Astrocyte of the hippocampus (primary cell): ENCODE measurements around the gene FRMD4B.

Source experiments
- DNase-seq: peaks from one replicate; pipeline ENCODE4 v3.0.0; 2011; ENCODE audit warnings: low read depth, low spot score

FRMD4B gene

DNA sequence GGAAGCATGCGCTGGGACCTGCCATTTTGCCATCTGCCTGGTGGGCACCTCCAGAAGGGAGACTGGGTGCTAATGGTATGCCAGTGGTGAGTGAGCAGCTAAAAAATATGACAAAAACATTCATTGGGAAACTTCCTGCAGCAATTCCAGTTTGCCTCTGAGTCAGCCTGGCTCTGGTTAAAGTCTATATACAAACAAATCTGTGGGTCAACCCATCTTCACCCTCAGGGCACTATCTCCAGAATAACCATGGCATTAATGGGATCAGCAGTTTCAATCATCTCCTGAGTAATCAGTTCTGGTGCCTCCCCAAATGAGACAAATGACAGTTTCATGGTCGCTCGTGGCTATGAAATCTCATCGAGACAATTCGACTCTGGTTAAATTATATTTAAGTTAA, 21.5 kb downstream of the FRMD4B start:
- DNase-seq, result no peak

DNA sequence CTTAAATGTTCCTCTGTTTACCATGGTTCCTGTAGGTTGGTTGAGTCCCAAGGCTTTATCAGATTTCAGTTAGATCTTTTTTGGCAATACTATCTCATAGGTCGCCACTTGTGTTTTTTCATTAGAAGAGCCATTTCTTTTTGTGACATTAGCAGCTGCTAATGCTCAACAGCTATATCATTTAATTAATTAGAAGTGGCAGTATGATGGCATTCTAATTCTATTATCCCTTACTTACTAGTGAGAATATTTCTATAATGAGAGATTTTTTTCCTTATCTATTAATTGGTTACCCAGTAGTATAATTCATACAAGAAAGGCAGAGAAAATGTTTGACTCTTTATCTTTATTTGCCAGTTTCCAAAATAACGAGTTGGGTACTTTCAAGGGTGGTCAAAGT, 25.2 kb downstream of the FRMD4B start:
- no peak for DNase-seq

DNA sequence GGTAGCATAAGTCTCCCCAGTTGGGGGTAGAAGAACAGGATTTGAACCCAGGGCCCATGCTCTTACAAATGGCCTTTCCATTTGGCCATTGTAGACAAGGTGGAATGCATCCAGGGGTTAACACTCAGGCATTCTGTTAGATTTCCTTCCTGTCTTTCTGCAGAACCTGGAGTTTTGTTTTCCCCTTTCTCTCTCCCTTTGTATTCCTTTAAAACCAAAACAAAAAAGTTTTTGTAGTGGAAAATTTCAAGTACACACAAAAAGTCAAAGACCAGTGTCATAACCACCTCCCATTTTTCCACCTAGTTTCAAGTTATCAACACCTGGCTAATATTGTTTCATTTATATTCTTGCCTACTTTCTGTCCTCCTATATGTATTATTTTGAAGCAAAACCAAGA, 26.0 kb downstream of the FRMD4B start:
- no peak for DNase-seq

DNA sequence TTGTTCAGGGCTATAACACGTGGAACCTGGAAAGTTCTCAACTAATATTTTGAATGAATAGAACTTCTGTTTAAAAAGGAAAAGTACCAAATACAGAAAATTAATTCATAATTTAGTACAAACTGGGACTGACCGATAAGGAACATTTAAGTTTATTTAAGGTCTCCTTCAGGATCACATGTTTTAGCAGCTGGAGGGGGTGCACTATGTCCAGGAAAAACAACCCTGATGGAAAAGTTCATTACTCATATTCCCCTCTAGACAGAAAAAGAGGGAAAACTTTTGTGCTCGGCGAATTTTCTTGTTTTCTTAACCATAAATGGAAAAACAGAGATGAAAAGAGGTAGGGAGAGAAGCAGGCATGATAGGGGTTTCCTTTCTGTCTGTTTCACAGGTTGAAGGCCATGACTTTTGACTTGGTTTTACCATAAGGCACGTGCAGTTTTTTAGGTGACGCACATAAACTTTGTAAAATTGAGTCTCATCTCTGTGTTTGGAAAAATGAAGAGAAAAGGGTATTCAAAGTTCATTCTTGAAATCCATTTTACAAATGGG, 26.5 kb downstream of the FRMD4B start:
- no peak for DNase-seq

DNA sequence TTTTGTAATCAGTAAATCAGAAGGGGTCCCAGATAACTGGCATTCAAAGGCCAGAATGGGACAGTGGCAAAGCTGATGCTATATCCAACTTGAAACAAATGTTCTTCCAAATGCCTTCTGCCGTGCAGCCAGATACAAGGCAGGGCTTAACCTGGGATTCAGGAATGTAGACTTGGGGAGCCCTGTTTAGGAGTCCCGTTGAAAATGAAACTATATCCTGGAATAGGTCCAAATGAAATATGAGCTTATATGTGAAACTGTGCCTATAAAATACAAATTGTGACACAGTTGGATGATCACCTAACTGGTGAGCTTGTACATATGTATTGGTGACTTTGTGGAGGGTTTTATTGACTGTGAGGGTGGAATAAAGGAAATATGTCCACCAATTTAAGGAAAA, 28.7 kb downstream of the FRMD4B start:
- no peak for DNase-seq

DNA sequence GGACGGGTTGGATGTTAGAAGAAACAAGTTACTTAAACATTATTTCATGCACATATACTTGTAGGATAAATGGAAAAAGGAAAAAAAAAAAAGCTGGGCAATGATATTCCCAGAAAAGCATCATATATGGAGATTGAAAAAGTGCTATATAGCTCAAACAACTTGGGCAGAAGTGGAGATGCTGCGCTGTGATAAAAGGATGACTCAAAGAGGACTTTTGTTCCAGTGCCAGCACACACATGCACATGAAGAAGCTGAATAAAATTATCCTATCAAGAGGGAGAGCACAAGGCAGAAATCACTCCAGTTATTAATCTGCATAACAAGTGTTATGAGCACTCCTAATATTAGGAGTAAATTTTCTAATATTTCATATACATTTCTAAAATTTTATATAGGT, 30.9 kb downstream of the FRMD4B start:
- DNase-seq, result no peak

DNA sequence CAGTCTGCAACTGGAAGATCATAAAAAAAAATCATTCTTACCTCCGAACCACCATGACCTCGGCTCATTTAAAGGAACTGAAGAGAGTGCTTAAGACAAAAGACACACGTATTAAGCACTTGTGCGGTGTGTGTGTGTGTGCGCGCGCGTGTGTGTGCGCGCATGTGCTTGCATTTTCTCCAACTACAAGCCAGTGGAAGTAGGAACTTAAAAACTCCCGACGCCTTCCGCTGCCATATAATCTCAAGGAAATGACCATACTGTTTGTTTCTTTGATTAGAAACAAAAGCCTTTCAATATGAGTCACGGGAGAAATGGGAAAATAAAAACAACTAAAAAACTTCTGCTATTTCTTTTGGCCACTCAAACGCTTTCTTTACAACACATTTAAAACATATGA, 32.4 kb downstream of the FRMD4B start:
- no peak for DNase-seq

DNA sequence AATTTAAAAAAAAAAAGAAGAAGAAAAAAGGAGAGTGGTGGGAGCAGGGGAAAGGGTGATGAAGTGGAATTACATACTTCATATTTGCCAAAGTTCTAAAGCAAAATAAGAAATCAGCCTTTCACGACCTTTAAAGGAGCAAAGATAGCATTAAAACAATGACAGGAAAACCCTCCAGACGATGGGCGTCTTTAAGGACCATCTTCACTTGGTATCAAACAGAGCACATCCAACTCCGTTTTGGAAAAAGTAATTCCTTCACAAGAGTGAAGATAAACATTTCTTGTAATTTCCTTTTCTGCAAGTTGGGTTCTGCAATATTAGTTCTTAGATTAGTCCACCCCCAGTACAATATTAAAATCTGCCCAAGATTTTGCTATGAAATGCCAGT, 32.8 kb downstream of the FRMD4B start:
- DNase-seq, result no peak

DNA sequence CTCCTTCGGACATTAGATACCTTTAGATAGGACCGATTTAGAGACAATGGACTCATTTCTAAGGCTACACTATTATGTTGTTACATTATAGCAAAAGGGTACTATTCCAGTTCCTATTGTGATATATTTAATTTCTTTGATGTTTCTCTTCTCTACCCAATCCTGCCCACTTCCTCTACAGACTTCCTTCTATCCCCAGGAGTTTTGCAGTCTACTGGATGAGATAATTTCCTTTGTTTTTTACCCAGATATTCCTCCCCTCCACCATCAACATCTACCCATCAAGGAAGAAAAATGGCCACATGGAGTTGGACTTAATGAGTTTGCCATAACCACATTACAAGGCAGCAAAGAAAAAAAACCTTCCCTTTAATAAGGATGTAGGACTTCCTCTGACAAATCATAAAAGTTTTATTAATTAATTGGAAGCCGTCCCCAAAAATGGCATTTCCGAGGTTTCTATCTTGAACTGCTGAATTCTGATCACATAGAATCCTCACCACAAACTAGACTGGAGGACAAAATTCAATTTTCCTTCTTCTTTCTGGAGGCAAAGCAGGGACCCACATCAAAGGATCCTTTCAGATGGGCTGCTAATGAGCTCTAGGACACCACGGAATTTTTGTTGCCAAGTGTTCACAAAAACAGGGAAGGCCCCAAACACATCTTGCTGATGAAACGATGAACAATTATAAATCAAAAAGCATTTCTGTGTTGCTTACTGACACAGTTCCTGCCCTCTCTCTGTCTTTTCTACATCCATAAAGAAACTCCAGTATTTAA, 33.4 kb downstream of the FRMD4B start:
- no peak for DNase-seq

DNA sequence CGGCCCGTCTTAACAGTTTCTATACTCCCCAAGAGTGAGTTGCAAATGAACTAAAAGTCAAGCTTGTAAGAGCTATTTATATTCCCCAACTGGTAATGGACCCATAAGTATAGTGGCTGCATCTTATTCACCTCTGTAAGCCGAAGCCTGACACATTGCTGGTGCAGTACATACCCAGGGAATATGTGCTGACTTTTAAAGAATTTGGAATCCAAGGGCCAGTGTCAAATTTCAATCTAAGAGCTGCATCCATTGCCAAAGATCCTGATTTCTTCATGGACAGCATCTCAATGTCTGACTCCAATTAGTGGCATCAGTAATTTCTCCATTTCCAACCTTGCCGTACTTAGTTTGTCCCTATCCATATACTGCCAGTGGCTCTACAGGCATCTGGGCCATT, 42.0 kb downstream of the FRMD4B start:
- DNase-seq, result no peak

DNA sequence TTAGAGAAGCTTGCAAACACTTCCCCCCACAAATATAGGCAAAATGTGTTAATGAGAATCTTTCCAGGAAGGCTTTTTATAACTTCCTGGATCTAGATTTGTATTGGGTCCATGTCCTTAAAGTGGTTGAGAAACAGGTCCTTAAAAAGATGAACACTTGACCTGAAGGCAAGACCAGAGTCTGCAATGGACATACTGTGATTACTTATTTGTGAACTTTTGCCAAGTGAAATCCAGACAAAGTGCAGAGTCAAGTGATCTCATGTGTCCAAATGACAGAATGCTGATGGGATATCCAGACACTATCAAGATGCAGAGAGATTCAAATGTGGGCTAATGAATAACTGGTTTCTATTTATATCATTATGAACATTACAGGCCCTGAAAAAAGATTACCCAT, 43.8 kb downstream of the FRMD4B start:
- no peak for DNase-seq

DNA sequence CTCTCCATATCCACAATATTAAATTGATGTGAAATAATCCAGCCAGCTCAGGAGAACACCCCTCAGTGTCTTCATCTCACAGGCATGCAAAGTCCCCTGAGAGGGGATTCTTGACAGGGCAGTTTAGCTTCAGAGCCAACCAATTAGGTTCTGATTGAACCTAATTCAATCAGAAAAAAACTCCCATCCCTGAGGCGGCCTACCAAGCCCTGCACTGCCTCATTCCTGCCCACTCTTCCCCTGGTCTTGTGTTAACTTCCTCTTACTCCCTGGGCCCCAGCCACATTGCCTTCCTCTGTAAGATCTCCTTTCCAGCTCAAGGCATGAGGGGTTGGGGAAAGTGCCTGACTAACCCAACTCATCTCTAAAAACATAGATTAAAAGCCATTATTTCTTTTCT, 46.1 kb downstream of the FRMD4B start:
- no peak for DNase-seq

DNA sequence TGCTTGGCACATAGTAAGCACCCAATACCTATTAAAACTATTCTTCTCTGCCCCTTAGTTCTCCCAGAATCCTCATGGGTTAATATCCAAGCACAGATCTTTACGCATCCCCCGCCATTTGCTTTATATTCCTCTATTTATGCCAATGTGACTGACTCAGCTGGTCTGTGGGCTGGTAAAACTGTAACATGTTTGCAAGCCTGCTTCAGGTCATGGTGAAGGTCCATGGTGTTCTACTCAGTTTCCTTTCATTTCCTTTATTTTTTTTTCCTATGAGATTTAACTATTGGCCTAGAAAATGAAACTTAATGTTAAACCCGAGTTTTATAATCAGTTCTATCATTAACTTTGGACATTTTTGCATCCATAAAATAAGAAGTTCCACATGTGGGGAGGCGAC, 47.0 kb downstream of the FRMD4B start:
- DNase-seq, result no peak

DNA sequence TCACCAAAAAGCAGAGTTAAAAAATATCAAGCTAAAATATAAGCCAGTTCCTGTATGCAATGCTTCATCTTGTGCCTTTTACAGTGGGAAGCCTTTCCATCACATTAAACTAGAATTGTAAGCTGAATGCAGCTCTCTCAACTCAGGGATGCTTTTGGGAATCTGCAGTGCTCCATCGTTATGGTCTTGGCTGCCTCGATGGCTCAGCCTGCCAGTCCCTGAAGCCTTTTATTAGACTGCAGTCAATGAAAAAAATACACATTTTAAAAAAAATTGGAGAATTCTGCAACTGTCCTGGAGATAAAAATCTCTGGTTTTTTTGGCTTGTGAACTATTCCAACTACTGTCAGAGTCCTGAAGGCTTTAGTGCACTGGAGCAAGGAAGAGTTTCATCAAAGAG, 53.0 kb downstream of the FRMD4B start:
- no peak for DNase-seq

DNA sequence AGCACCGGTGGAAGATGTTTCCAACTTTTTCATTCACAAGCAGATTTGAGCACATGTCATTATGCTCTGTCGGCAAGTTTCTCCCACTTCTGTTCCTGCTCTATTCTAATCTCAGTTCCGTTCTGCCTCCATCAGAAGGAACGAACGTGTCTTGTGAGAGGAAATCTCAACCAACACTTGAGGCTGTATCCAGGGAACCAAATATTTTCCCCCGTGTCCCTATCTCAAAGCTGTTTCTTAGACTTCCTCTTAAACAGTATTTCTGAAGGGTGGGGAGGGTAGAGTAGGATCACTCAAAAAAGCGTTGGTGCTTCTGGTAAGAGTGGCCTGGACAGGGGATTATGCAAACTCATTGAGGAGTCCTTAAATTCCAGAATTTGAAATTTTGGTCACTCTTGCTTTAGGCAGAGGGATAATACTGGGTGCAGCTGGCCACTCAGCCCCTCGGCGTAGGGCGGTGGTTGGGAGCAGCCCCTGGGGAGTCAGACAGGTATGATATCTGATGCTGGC, 54.9 kb downstream of the FRMD4B start:
- DNase-seq, result no peak

DNA sequence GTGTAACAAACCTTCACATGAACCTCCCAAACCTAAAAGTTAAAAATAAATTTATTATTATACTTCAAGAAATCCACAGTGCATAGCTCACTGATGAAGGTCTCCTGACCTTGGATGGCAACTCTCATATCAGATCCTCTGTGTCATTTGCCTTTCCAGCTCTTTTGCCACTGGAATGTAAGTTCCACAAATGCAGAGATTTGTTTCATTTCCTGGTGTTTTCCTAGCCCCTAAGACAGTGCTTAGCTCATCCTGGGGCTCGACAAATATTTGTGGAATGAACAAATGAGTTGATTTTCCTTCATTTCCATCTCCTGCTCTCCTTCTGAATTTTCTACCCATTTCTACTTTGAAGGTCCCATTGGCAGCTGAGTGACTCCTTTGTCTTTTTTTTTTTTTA, 56.0 kb downstream of the FRMD4B start:
- peak; percentile 46 for DNase-seq

DNA sequence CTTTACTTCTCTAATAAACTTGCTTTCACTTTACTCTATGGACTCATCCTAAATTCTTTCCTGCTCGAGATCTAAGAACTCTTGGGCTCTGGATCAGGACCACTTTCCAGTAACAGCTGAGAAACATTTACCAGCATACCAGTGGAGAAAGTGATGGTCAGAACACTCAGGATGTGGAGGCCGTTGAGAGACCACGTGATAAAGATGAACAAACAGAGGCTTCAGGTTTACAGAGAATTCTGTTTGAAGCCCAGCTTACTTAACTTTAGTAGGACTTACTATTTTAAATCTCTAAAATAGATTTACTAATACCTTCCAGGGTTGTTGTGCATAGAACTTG, 57.0 kb downstream of the FRMD4B start:
- DNase-seq, result no peak

DNA sequence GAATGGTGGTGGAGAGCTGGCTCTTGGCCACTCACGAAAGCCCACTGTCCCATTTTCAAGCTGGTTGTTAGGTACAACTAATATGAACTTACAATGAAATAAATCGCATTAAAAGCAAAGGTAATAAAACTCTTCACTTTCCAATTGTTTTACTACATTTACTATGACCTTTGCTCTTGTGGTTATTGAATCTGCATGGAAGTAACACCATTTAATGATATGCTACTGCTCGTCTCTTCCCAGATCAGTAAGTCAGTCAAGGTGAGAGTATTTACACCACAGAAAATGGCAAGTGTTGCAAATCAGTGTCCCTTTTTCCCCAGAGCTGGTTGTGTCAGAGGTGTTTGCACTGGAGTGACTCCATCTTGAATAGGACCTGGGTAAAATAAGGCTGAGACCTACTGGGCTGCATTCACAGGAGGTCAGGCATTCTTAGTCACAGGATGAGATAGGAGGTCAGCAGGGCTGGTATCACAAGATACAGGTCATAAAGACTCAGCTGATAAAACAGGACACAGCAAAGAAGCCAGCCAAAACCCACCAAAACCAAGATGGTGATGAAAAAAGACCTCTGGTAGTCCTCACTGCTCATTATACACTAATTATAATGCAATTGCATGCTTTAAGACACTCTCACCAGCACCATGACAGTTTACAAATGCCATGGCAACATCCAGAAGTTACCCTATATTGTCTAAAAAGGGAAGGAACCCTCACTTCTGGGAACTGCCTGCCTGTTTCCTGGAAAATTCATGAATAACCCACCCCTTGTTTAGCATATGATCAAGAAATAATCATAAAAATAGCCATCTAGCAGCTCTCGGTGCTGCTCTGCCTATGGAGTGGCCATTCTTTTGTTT, 57.6 kb downstream of the FRMD4B start:
- no peak for DNase-seq

DNA sequence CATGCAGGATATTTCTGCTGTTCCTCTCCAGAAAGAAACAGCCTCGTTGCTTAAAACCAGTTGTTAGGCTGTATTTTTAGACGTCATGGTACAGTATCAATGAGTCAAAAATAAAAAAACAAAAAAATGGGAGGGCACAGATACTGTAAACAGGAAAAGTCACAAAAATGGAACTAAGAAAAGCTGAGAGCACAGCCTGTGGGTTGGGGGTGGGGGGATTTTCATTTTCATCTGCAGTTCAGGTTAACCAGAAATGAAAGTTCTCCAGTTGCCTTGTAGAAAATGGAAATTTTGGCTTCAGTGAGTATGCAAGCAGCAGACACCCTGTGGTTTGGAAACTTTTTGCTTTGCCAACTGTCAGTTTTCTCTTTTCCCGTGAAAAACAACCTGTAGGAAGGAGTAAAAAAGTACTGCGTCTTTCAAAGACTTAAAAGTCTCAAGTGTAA, 59.0 kb downstream of the FRMD4B start:
- DNase-seq, result peak; percentile 13

DNA sequence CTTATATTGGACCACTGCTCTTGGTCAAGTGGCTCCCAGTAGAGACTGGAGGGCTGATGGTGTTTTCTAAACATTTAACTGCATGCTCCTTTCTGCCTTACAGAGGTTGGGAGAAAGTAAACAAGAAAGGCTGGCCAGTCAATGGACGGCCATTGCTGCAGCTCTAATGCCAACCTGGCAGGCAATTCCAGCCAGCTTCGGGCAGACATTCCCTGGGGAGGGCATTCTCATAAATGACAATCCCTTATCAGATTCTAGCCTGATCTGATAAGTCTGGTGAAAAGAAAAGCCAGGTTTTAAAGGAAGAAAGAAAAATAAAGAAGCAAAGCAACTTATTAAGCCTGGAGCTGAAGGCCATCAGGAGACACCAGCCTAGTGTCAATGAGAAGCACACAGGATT, 60.7 kb downstream of the FRMD4B start:
- no peak for DNase-seq

DNA sequence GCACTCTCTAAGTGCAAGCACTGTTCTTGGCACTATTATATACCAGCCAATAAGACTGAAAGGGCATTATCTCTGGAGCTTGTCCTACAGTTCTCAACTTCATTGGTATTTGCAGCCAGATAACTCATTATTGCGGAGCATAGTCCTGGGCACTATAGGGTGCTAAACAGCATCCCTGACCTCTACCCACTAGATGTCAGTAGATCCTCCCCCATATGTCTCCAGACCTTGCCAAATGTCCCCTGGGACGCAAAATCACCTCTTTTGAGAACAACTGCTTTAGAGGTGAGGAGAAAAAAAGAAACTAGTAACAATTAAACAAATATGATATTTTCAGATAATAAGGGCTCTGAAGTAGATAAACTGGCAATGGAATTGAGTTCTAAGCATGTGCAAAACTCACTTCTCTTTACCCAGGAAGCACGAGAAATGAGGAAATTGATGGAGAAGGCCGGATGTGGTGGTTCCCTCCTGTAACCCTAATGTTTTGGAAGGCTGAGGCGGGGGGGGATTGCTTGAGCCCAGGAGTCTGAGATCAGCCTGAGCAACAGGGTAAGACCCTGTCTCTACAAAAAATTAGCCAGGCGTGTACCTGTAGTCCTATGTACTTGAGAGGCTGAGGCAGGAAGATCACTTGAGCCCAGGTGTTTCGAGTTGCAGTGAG, 61.4 kb downstream of the FRMD4B start:
- no peak for DNase-seq

DNA sequence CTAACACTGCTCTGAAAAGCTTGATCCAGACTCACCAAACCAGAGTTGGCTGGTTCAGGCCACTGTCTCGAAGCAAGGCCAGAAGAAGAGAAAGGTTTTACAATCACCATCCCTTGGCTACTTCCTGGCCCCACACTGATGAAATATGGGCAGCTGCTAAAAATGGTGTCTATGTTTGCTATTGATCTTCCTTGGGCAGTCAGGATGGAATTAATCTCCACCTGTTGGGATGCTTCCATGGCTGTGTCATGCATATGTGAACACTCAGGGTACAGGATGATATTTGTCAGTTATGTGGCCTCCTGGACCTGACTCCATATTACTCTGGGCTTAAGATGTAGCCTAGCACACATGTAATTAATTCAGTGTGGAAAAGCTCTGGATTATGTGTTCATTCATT, 61.9 kb downstream of the FRMD4B start:
- DNase-seq, result no peak
